ENCODE results near the gene TBCD.
A peak's percentile ranks its signal among the peaks of the same experiment; 100 is the strongest.

TBCD gene

GRCh38 chr17:82709676-82710498 lies 42.0 kb upstream of the TBCD start:
- H2AFZ ChIP-seq (ENCODE audit: low read length): peak overlapping the region; percentile 63
- no peak overlapping the region for H3K4me2 ChIP-seq (ENCODE audit: insufficient read depth, low read length, poor library complexity, severe bottlenecking)
- no peaks in the 10 kb centered on the region for H3K36me3 ChIP-seq (replicated peaks in 1 of 2; ENCODE audit: control insufficient read depth in 2 of 2, insufficient read depth in 2 of 2, low read length in 2 of 2)
- H4K8ac ChIP-seq (ENCODE audit: low read depth, low read length): no peak overlapping the region
- WGBS, 2 donors (ENCODE audit: extremely low coverage in 2 of 2, insufficient read length in 2 of 2, insufficient replicate concordance in 1 of 2): no CpG with 5 or more reads among the region's 25 CpGs
- H3K4me3 ChIP-seq (ENCODE audit: low read length in 2 of 2): no peak overlapping the region
- H3K9me3 ChIP-seq (replicated peaks in 1 of 2; ENCODE audit: control insufficient read depth in 2 of 2, insufficient read depth in 1 of 2, low read depth in 1 of 2, low read length in 2 of 2): peaks cover 0 to 5% of the 10 kb centered on the region in 2 donors
- no peak overlapping the region for H3K9ac ChIP-seq (ENCODE audit: low read depth, low read length, poor library complexity)
- peak overlapping the region; percentile 64 for H4K91ac ChIP-seq (ENCODE audit: low read depth, low read length, poor library complexity)
- no peak for DNase-seq (ENCODE audit: low spot score)
- no peaks in the 10 kb centered on the region for H3K4me1 ChIP-seq (ENCODE audit: control insufficient read depth in 2 of 2, insufficient read depth in 1 of 2, low read depth in 1 of 2, low read length in 2 of 2)
- H3K18ac ChIP-seq (ENCODE audit: low read length): peak overlapping the region; percentile 77
- no peak overlapping the region for H3K27ac ChIP-seq (replicated peaks; ENCODE audit: low read length)
- peak overlapping the region; percentile 82 for H2BK5ac ChIP-seq (ENCODE audit: low read length)
- H3K14ac ChIP-seq (ENCODE audit: low read length): peak overlapping the region; percentile 5
- H2BK15ac ChIP-seq (ENCODE audit: low read length): peak overlapping the region; percentile 99
- H2AK5ac ChIP-seq (ENCODE audit: low read depth, low read length): peak overlapping the region; percentile 60
- H3K27me3 ChIP-seq (ENCODE audit: control insufficient read depth in 3 of 3, insufficient read depth in 3 of 3, low read depth in 1 of 3, low read length in 3 of 3): peaks cover 0 to 7% (median 3%) of the 10 kb centered on the region in 3 experiments
- H2BK12ac ChIP-seq (ENCODE audit: low read length): peak overlapping the region; percentile 73
- no peak overlapping the region for H3K4ac ChIP-seq (ENCODE audit: low read length)
- no peaks in the 10 kb centered on the region for H3K79me1 ChIP-seq (ENCODE audit: low read depth, low read length)
- peak overlapping the region; percentile 74 for H2BK120ac ChIP-seq (ENCODE audit: low read depth, low read length)
- H3K23ac ChIP-seq (ENCODE audit: low read depth, low read length, poor library complexity): peak overlapping the region; percentile 55

GRCh38 chr17:82710499-82711232 lies 41.2 kb upstream of the TBCD start:
- Histone ChIP-seq H3K4ac (ENCODE audit: low read length) (no peak overlapping the region), H3K27ac (replicated peaks; ENCODE audit: low read length) (no peak overlapping the region), H4K91ac (ENCODE audit: low read depth, low read length, poor library complexity) (no peak overlapping the region), H3K4me1 (ENCODE audit: control insufficient read depth in 2 of 2, insufficient read depth in 1 of 2, low read depth in 1 of 2, low read length in 2 of 2) (no peaks in the 10 kb centered on the region), H3K36me3 (replicated peaks in 1 of 2; ENCODE audit: control insufficient read depth in 2 of 2, insufficient read depth in 2 of 2, low read length in 2 of 2) (no peaks in the 10 kb centered on the region), H3K9ac (ENCODE audit: low read depth, low read length, poor library complexity) (no peak overlapping the region), H3K9me3 (replicated peaks in 1 of 2; ENCODE audit: control insufficient read depth in 2 of 2, insufficient read depth in 1 of 2, low read depth in 1 of 2, low read length in 2 of 2) (peaks cover 0 to 5% of the 10 kb centered on the region in 2 donors), H2AFZ (ENCODE audit: low read length) (peak overlapping the region; percentile 63), H4K8ac (ENCODE audit: low read depth, low read length) (no peak overlapping the region), H3K4me2 (ENCODE audit: insufficient read depth, low read length, poor library complexity, severe bottlenecking) (no peak overlapping the region), H3K27me3 (ENCODE audit: control insufficient read depth in 3 of 3, insufficient read depth in 3 of 3, low read depth in 1 of 3, low read length in 3 of 3) (peaks cover 0 to 3% (median 2%) of the 10 kb centered on the region in 3 experiments), H3K18ac (ENCODE audit: low read length) (peak overlapping the region; percentile 64), H2BK15ac (ENCODE audit: low read length) (peak overlapping the region; percentile 99), H3K4me3 (ENCODE audit: low read length in 2 of 2) (no peak overlapping the region), H3K14ac (ENCODE audit: low read length) (no peak overlapping the region), H2BK12ac (ENCODE audit: low read length) (peak overlapping the region; percentile 73), H2AK5ac (ENCODE audit: low read depth, low read length) (peak overlapping the region; percentile 60), H2BK120ac (ENCODE audit: low read depth, low read length) (no peak overlapping the region), H3K79me1 (ENCODE audit: low read depth, low read length) (no peaks in the 10 kb centered on the region), H2BK5ac (ENCODE audit: low read length) (peak overlapping the region; percentile 82), H3K23ac (ENCODE audit: low read depth, low read length, poor library complexity) (peak overlapping the region; percentile 55)
- no peak for DNase-seq (ENCODE audit: low spot score)
- WGBS, 2 donors (ENCODE audit: extremely low coverage in 2 of 2, insufficient read length in 2 of 2, insufficient replicate concordance in 1 of 2): no CpG with 5 or more reads among the region's 29 CpGs

GRCh38 chr17:82713071-82713723 lies 38.7 kb upstream of the TBCD start:
- no peak overlapping the region for H3K4me3 ChIP-seq (ENCODE audit: low read length in 2 of 2)
- no peak overlapping the region for H3K4me2 ChIP-seq (ENCODE audit: insufficient read depth, low read length, poor library complexity, severe bottlenecking)
- H3K4ac ChIP-seq (ENCODE audit: low read length): peak overlapping the region; percentile 53
- peak overlapping the region; percentile 60 for H3K9ac ChIP-seq (ENCODE audit: low read depth, low read length, poor library complexity)
- H4K91ac ChIP-seq (ENCODE audit: low read depth, low read length, poor library complexity): no peak overlapping the region
- peak overlapping the region; percentile 22 for H2BK12ac ChIP-seq (ENCODE audit: low read length)
- no peak for DNase-seq (ENCODE audit: low spot score)
- H2BK5ac ChIP-seq (ENCODE audit: low read length): peak overlapping the region; percentile 2
- H3K23ac ChIP-seq (ENCODE audit: low read depth, low read length, poor library complexity): no peak overlapping the region
- no peak overlapping the region for H2BK120ac ChIP-seq (ENCODE audit: low read depth, low read length)
- no peak overlapping the region for H2AFZ ChIP-seq (ENCODE audit: low read length)
- no peak overlapping the region for H3K27ac ChIP-seq (replicated peaks; ENCODE audit: low read length)
- no peak overlapping the region for H3K18ac ChIP-seq (ENCODE audit: low read length)
- WGBS, 2 donors (ENCODE audit: extremely low coverage in 2 of 2, insufficient read length in 2 of 2, insufficient replicate concordance in 1 of 2): no CpG with 5 or more reads among the region's 35 CpGs
- peaks cover 0 to 5% of the 10 kb centered on the region in 2 donors for H3K9me3 ChIP-seq (replicated peaks in 1 of 2; ENCODE audit: control insufficient read depth in 2 of 2, insufficient read depth in 1 of 2, low read depth in 1 of 2, low read length in 2 of 2)
- H3K4me1 ChIP-seq (ENCODE audit: control insufficient read depth in 2 of 2, insufficient read depth in 1 of 2, low read depth in 1 of 2, low read length in 2 of 2): peaks cover 5 to 9% of the 10 kb centered on the region in 2 donors
- no peaks in the 10 kb centered on the region for H3K36me3 ChIP-seq (replicated peaks in 1 of 2; ENCODE audit: control insufficient read depth in 2 of 2, insufficient read depth in 2 of 2, low read length in 2 of 2)
- peak overlapping the region; percentile 56 for H2AK5ac ChIP-seq (ENCODE audit: low read depth, low read length)
- H3K27me3 ChIP-seq (ENCODE audit: control insufficient read depth in 3 of 3, insufficient read depth in 3 of 3, low read depth in 1 of 3, low read length in 3 of 3): peaks cover 0 to 3% (median 0%) of the 10 kb centered on the region in 3 experiments
- H4K8ac ChIP-seq (ENCODE audit: low read depth, low read length): no peak overlapping the region
- H2BK15ac ChIP-seq (ENCODE audit: low read length): no peak overlapping the region
- H3K79me1 ChIP-seq (ENCODE audit: low read depth, low read length): peaks cover 3% of the 10 kb centered on the region
- no peak overlapping the region for H3K14ac ChIP-seq (ENCODE audit: low read length)
